Mammary epithelial cell (primary cell): ENCODE measurements around the gene BRAF.

Experiments used
- CTCF ChIP-seq, 2 donors: IDR thresholded peaks in 1 of 2; conservative IDR thresholded peaks in 1 of 2; 2 replicates each; pipeline ENCODE4 v1.5.1; 2011 to 2012; ENCODE audit warnings: inconsistent platforms in 2 of 2, low read length in 2 of 2, mild to moderate bottlenecking in 2 of 2, control low read depth in 1 of 2, low read depth in 1 of 2; ENCODE audit not compliant: insufficient read depth in 1 of 2; ENCODE audit errors: extremely low read depth in 1 of 2
- EZH2 ChIP-seq: IDR thresholded peaks from 2 replicates; pipeline ENCODE4 v1.6.1; 2012; ENCODE audit warnings: low read length, inconsistent platforms, borderline replicate concordance

DNA sequence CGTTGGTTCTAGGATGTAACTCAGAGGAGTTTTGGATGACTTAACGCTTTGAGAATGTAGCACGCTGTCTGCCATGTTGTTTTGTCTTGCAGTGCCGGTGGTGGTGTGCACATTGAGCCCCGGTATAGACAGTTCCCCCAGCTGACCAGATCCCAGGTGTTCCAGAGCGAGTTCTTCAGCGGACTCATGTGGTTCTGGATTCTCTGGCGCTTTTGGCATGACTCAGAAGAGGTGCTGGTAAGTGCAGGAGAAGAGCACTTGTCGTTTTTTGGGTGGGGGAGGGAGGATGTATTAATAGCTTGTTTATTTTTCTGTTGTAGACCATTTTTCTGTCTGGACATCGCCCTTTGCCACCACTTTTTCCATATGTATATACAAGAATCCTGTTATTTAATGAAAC, 222.0 kb downstream of the BRAF start:
- TF ChIP-seq CTCF (conservative IDR thresholded peaks at IDR 0.05 in 1 of 2, IDR thresholded peaks at IDR 0.05 in 1 of 2; ENCODE audit: extremely low read depth in 1 of 2, insufficient read depth in 1 of 2, low read depth in 1 of 2, low read length in 2 of 2) (no peak), EZH2 (no peak)
